Measurements from ENCODE around the gene LPGAT1. TPM values are rescaled to one million over a fixed set of nuclear protein-coding genes. Genes with fewer than 3 reads are reported as not detected.
A peak's percentile ranks its signal among the peaks of the same experiment; 100 is the strongest.
"Not testable (repeated sequence)": the region's sequence is repeated elsewhere in the genome, so short reads cannot be mapped to it uniquely, and the experiment has no call there.

Gene LPGAT1
- total RNA-seq (2014; rRNA removed; shearing (Covaris generic)): 10.5 and 20.2 TPM in 2 replicates

- peak; percentile 94 for DNase-seq
- Histone ChIP-seq H3K4me3 (ENCODE audit: insufficient read depth, low read depth, low read length) (peak within 1 kb of the TSS; percentile 63), H3K36me3 (replicated peaks; ENCODE audit: control insufficient read depth, insufficient read depth, low read length) (no peaks in the 10 kb centered on the region), H3K27me3 (ENCODE audit: control insufficient read depth, insufficient read depth, low read length) (peaks cover 9% of the 10 kb centered on the region)
Observed at GRCh38 chr1:211830328-211831142, at the start of gene LPGAT1. Gene LPGAT1 (minus strand): TSS chr1:211830763. CDS start chr1:211829296, 1,467 bp downstream.

GRCh38 chr1:211879475-211879874, 48.9 kb upstream of the LPGAT1 start:
- no peaks in the 10 kb centered on the region for H3K27me3 ChIP-seq (ENCODE audit: control insufficient read depth, insufficient read depth, low read length)
- H3K36me3 ChIP-seq (replicated peaks; ENCODE audit: control insufficient read depth, insufficient read depth, low read length): no peaks in the 10 kb centered on the region
- H3K4me3 ChIP-seq (ENCODE audit: insufficient read depth, low read depth, low read length): no peak overlapping the region
- DNase-seq: no peak

GRCh38 chr1:211876851-211877590, 46.5 kb upstream of the LPGAT1 start:
- H3K4me3 ChIP-seq (ENCODE audit: insufficient read depth, low read depth, low read length): no peak overlapping the region
- H3K36me3 ChIP-seq (replicated peaks; ENCODE audit: control insufficient read depth, insufficient read depth, low read length): no peaks in the 10 kb centered on the region
- DNase-seq: no peak

GRCh38 chr1:211875541-211875940, 45.0 kb upstream of the LPGAT1 start:
- Histone ChIP-seq H3K27me3 (ENCODE audit: control insufficient read depth, insufficient read depth, low read length) (no peaks in the 10 kb centered on the region), H3K4me3 (ENCODE audit: insufficient read depth, low read depth, low read length) (no peak overlapping the region), H3K36me3 (replicated peaks; ENCODE audit: control insufficient read depth, insufficient read depth, low read length) (no peaks in the 10 kb centered on the region)
- no peak for DNase-seq

More at GRCh38 chr1:211876851-211877590, 46.5 kb upstream of the LPGAT1 start:
- no peaks in the 10 kb centered on the region for H3K27me3 ChIP-seq (ENCODE audit: control insufficient read depth, insufficient read depth, low read length)

- DNase-seq: no peak
- Histone ChIP-seq H3K27me3 (ENCODE audit: control insufficient read depth, insufficient read depth, low read length) (no peaks in the 10 kb centered on the region), H3K4me3 (ENCODE audit: insufficient read depth, low read depth, low read length) (no peak overlapping the region), H3K36me3 (replicated peaks; ENCODE audit: control insufficient read depth, insufficient read depth, low read length) (no peaks in the 10 kb centered on the region)
Observed at GRCh38 chr1:211874521-211875347, 44.2 kb upstream of the LPGAT1 start.

GRCh38 chr1:211873731-211874130, 43.2 kb upstream of the LPGAT1 start:
- not testable (repeated sequence) for DNase-seq; H3K27me3 ChIP-seq (ENCODE audit: control insufficient read depth, insufficient read depth, low read length); H3K4me3 ChIP-seq (ENCODE audit: insufficient read depth, low read depth, low read length); H3K36me3 ChIP-seq (replicated peaks; ENCODE audit: control insufficient read depth, insufficient read depth, low read length)

GRCh38 chr1:211870156-211870555, 39.6 kb upstream of the LPGAT1 start:
- no peak for DNase-seq
- Histone ChIP-seq H3K36me3 (replicated peaks; ENCODE audit: control insufficient read depth, insufficient read depth, low read length) (no peaks in the 10 kb centered on the region), H3K27me3 (ENCODE audit: control insufficient read depth, insufficient read depth, low read length) (no peaks in the 10 kb centered on the region), H3K4me3 (ENCODE audit: insufficient read depth, low read depth, low read length) (no peak overlapping the region)

- Histone ChIP-seq H3K36me3 (replicated peaks; ENCODE audit: control insufficient read depth, insufficient read depth, low read length) (no peaks in the 10 kb centered on the region), H3K27me3 (ENCODE audit: control insufficient read depth, insufficient read depth, low read length) (no peaks in the 10 kb centered on the region), H3K4me3 (ENCODE audit: insufficient read depth, low read depth, low read length) (no peak overlapping the region)
- no peak for DNase-seq
Observed at GRCh38 chr1:211865180-211865579, 34.6 kb upstream of the LPGAT1 start.

- Histone ChIP-seq H3K36me3 (replicated peaks; ENCODE audit: control insufficient read depth, insufficient read depth, low read length) (no peaks in the 10 kb centered on the region), H3K27me3 (ENCODE audit: control insufficient read depth, insufficient read depth, low read length) (no peaks in the 10 kb centered on the region), H3K4me3 (ENCODE audit: insufficient read depth, low read depth, low read length) (no peak overlapping the region)
- DNase-seq: no peak
Observed at GRCh38 chr1:211859405-211859804, 28.8 kb upstream of the LPGAT1 start.

- no peak for DNase-seq
- Histone ChIP-seq H3K4me3 (ENCODE audit: insufficient read depth, low read depth, low read length) (no peak overlapping the region), H3K36me3 (replicated peaks; ENCODE audit: control insufficient read depth, insufficient read depth, low read length) (no peaks in the 10 kb centered on the region), H3K27me3 (ENCODE audit: control insufficient read depth, insufficient read depth, low read length) (no peaks in the 10 kb centered on the region)
Observed at GRCh38 chr1:211851174-211851573, 20.6 kb upstream of the LPGAT1 start.

- no peak overlapping the region for H3K4me3 ChIP-seq (ENCODE audit: insufficient read depth, low read depth, low read length)
- H3K36me3 ChIP-seq (replicated peaks; ENCODE audit: control insufficient read depth, insufficient read depth, low read length): no peaks in the 10 kb centered on the region
- no peak for DNase-seq
- no peaks in the 10 kb centered on the region for H3K27me3 ChIP-seq (ENCODE audit: control insufficient read depth, insufficient read depth, low read length)
Observed at GRCh38 chr1:211843507-211844298, 13.1 kb upstream of the LPGAT1 start.

- no peaks in the 10 kb centered on the region for H3K36me3 ChIP-seq (replicated peaks; ENCODE audit: control insufficient read depth, insufficient read depth, low read length)
- no peaks in the 10 kb centered on the region for H3K27me3 ChIP-seq (ENCODE audit: control insufficient read depth, insufficient read depth, low read length)
- H3K4me3 ChIP-seq (ENCODE audit: insufficient read depth, low read depth, low read length): no peak overlapping the region
- no peak for DNase-seq
Observed at GRCh38 chr1:211843018-211843417, 12.5 kb upstream of the LPGAT1 start.

GRCh38 chr1:211842518-211842917, 12.0 kb upstream of the LPGAT1 start:
- no peak overlapping the region for H3K4me3 ChIP-seq (ENCODE audit: insufficient read depth, low read depth, low read length)
- no peaks in the 10 kb centered on the region for H3K27me3 ChIP-seq (ENCODE audit: control insufficient read depth, insufficient read depth, low read length)
- no peak for DNase-seq
- no peaks in the 10 kb centered on the region for H3K36me3 ChIP-seq (replicated peaks; ENCODE audit: control insufficient read depth, insufficient read depth, low read length)

GRCh38 chr1:211839106-211839505, 8.5 kb upstream of the LPGAT1 start:
- Histone ChIP-seq H3K36me3 (replicated peaks; ENCODE audit: control insufficient read depth, insufficient read depth, low read length) (no peaks in the 10 kb centered on the region), H3K27me3 (ENCODE audit: control insufficient read depth, insufficient read depth, low read length) (no peaks in the 10 kb centered on the region), H3K4me3 (ENCODE audit: insufficient read depth, low read depth, low read length) (no peak overlapping the region)
- no peak for DNase-seq
